ENCODE data around the gene COBL.
"Not testable (repeated sequence)": the region's sequence is repeated elsewhere in the genome, so short reads cannot be mapped to it uniquely, and the experiment has no call there.

The COBL gene

DNA sequence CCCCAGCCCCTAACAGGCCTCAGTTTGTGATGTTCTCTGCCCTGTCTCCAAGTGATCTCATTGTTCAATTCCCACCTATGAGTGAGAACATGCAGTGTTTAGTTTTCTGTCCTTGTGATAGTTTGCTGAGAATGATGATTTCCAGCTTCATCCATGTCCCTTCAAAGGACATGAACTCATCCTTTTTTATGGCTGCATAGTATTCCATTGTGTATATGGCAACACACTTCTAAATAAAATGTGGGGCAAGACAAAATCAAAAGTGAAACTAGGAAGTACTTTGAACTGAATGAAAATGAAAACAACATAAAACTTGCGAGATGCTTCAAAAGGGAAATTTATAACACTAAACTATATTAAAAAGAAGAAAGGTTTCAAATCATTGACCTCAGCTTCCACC is 326.4 kb downstream of the COBL start:
- not testable (repeated sequence) for DNase-seq (ENCODE audit: low spot score)

- DNase-seq (ENCODE audit: low spot score): no peak
Observed at GRCh38 chr7:50988988-50989387, 327.6 kb downstream of the COBL start.

- no peak for DNase-seq (ENCODE audit: low spot score)
Observed at GRCh38 chr7:50988465-50988864, 328.1 kb downstream of the COBL start.

- DNase-seq (ENCODE audit: low spot score): no peak
Observed at GRCh38 chr7:50985096-50985495, 331.5 kb downstream of the COBL start.

DNA sequence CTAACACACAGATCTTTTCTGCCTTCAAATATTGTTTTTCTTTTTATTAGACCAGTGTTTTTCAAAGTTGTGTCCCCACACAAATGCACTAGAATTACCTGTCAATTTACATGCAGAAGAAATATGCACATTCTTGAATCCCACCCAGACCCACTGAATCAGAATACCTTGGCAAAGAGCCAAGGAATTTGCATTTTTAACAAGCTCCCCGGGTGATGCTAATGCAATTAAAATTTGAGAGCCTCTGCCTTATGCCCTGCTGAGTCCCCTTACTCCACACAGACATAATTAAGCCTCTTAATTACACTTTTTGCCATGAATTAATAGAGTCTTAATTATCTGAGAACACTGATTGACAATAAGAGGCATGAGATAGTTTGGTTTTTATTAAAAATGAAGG is 332.8 kb downstream of the COBL start:
- no peak for DNase-seq (ENCODE audit: low spot score)

DNA sequence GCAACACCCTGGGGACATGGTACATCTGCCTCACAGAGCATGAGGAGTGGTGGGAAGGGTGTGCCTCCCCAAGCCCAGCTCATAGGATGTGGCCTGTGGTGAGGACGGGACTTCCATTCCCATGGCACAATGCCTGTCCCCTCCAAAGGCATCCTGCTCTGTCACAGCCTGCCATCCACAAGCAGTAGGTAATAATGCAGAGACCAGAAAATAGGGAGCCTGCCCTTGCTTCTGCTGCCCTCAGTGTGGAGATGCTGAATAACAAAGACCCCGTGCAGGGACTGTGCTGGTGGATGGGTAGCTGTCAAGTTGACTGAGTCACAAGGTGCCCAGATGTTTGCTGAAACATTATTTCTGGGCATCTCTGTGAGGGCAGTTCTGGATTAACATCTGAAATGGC is 334.0 kb downstream of the COBL start:
- DNase-seq (ENCODE audit: low spot score): peak; percentile 15

DNA sequence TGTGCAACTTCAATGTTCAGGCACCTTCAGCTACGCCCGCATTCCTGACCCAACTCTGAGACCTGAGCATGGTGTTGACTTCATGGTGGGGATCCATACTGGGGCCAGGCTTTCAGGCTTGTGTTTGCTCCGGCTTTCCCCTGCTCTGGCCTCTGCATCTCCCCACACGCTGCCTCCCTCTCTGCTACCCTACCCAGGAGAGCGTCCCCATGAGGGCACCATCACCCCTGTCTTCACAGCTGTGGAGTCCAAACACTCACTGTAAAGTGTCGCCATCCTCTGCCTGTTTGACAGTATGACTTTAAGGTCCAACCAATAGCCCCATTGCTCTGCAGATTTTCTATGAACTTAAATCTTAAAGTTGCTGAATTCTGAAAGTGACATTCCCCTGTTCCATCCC is 334.9 kb downstream of the COBL start:
- DNase-seq (ENCODE audit: low spot score): no peak

DNA sequence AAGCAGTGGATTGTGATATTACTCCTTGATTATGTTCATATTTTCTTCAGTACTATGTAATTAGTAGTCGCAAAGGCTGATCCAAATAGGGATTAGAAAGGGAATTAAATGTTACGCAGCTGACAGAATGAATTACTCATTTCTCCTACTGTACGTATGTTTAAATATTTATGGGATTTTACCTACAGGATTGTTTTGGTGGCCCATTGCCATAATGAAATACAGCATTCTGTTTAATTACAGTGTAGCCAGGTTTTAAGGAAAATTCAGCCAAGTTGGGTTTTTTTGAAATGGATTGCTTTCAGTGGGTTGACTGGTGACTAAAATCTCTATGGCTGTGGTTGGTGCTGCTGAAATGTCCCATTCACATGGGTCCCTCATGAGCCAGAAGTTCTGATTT is 336.2 kb downstream of the COBL start:
- DNase-seq (ENCODE audit: low spot score): no peak

GRCh38 chr7:50978633-50979215 is 337.9 kb downstream of the COBL start:
- DNase-seq (ENCODE audit: low spot score): no peak

GRCh38 chr7:50977421-50977820 is 339.2 kb downstream of the COBL start:
- no peak for DNase-seq (ENCODE audit: low spot score)

DNA sequence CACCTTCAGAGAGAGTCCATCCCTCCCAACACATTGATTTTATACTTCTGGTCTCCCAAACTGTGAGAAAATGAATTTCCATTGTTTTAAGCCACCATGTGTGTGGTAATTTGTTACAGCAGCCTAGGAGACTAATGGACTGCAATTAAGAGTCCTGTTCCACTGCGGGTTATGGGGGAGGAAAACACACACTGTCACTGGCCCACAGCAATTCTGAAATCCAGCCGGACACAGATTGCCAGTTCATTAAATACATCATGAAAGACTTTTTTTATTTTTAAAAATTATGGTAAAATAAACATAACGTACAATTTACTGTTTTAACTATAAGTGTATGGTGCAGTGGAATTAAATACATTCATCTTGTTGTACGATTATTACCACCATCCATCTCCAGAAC is 340.5 kb downstream of the COBL start:
- DNase-seq (ENCODE audit: low spot score): no peak

- no peak for DNase-seq (ENCODE audit: low spot score)
Observed at GRCh38 chr7:50974240-50974639, 342.4 kb downstream of the COBL start.

GRCh38 chr7:50973814-50974213 is 342.8 kb downstream of the COBL start:
- no peak for DNase-seq (ENCODE audit: low spot score)

DNA sequence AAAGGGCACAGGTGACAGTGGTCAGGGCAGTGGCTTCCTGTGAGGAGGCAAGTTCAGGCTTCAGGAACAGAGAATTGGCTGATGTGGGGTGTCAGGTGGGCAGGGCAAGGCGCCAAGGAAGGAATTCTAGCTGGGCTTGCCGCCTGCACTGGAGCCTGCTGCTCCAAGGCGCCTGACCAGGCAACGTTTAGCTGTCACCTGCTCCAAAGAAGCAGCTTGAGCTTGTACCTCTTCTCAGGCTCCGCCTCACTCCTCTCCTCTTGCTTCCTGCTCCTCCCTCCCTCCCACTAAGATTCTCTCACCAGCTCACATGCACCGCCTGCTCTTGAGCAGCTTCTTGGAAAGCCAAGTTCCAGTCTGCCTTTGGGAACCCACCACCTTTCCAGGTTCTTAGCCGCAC is 346.5 kb downstream of the COBL start:
- DNase-seq (ENCODE audit: low spot score): no peak

All from NAMALWA (cell line).